DOHH2 (cell line): ENCODE results near the gene POLE3.

Experiments used
- H3F3A ChIP-seq: fragments of 200-600 bp; sonication (generic), shearing (Covaris generic); 2 replicates; pipeline ENCODE4 v1.6.0; 2016; ENCODE audit warnings: antibody characterized with exemption, mild to moderate bottlenecking; ENCODE audit not compliant: control insufficient read depth, insufficient read depth
- H3K27ac ChIP-seq: fragments of 200-600 bp; sonication (generic); 2 replicates; pipeline ENCODE4 v1.5.1; 2014; ENCODE audit warnings: low read depth, mild to moderate bottlenecking, low read length, moderate library complexity
- H3K27me3 ChIP-seq: fragments of 200-600 bp; sonication (generic); 2 replicates; pipeline ENCODE4 v1.6.1; 2014; ENCODE audit warnings: mild to moderate bottlenecking, low read length, mixed read lengths; ENCODE audit not compliant: control insufficient read depth
- H3K36me3 ChIP-seq: fragments of 200-600 bp; sonication (generic); 2 replicates; pipeline ENCODE4 v1.6.1; 2014; ENCODE audit warnings: mild to moderate bottlenecking, low read length, moderate library complexity, mixed read lengths; ENCODE audit not compliant: control insufficient read depth
- H3K4me1 ChIP-seq: fragments of 200-600 bp; sonication (generic); 2 replicates; pipeline ENCODE4 v1.6.1; 2014; ENCODE audit warnings: mild to moderate bottlenecking, low read length, mixed read lengths; ENCODE audit not compliant: control insufficient read depth
- H3K4me2 ChIP-seq: fragments of 200-600 bp; sonication (generic); 2 replicates; pipeline ENCODE4 v1.6.0; 2014; ENCODE audit warnings: mild to moderate bottlenecking, low read length, moderate library complexity
- H3K4me3 ChIP-seq: fragments of 200-600 bp; sonication (generic); 2 replicates; pipeline ENCODE4 v1.5.1; 2014; ENCODE audit warnings: mild to moderate bottlenecking, low read length, mixed read lengths
- H3K79me2 ChIP-seq: fragments of 200-600 bp; sonication (generic); 2 replicates; pipeline ENCODE4 v1.6.1; 2014; ENCODE audit warnings: mild to moderate bottlenecking, low read length, mixed read lengths; ENCODE audit not compliant: control insufficient read depth
- H3K9me2 ChIP-seq: fragments of 200-600 bp; sonication (generic); replicated peaks from 2 replicates; pipeline ENCODE4 v1.6.1; 2014; ENCODE audit warnings: mild to moderate bottlenecking, low read length, mixed read lengths; ENCODE audit not compliant: control insufficient read depth
- H3K9me3 ChIP-seq: fragments of 200-600 bp; sonication (generic); 2 replicates; pipeline ENCODE4 v1.6.1; 2014; ENCODE audit warnings: antibody characterized with exemption, low read length, mixed read lengths; ENCODE audit not compliant: control insufficient read depth, insufficient read depth
- H4K20me1 ChIP-seq: fragments of 200-600 bp; sonication (generic); 2 replicates; pipeline ENCODE4 v1.6.0; 2014; ENCODE audit warnings: low read depth, mild to moderate bottlenecking, antibody characterized with exemption, low read length, moderate library complexity; ENCODE audit not compliant: control insufficient read depth, insufficient read depth
- CTCF ChIP-seq: fragments of 200-600 bp; sonication (generic); IDR thresholded peaks from one replicate; pipeline ENCODE4 v1.5.1; 2014; ENCODE audit warnings: antibody characterized with exemption, mild to moderate bottlenecking, low read depth, low read length; ENCODE audit not compliant: poor library complexity, severe bottlenecking
- EZH2phosphoT487 ChIP-seq: fragments of 200-600 bp; sonication (generic); IDR thresholded peaks from 2 replicates; pipeline ENCODE4 v1.6.1; 2017; ENCODE audit warnings: borderline replicate concordance, mild to moderate bottlenecking, antibody characterized with exemption, low read length, moderate library complexity, mixed read lengths

POLE3 gene

GRCh38 chr9:113395000-113395861 is 15.2 kb downstream of the POLE3 start:
- peaks cover 3% of the 10 kb centered on the region; the same call in 1 of the 2 replicates for H3K79me2 ChIP-seq
- no peak overlapping the region for H3K4me2 ChIP-seq
- no peaks in the 10 kb centered on the region for H3F3A ChIP-seq
- H3K27me3 ChIP-seq, result no peaks in the 10 kb centered on the region
- no peaks in the 10 kb centered on the region for H3K9me3 ChIP-seq
- H4K20me1 ChIP-seq, result no peaks in the 10 kb centered on the region
- no peak overlapping the region for H3K4me3 ChIP-seq
- no peak overlapping the region for H3K27ac ChIP-seq
- H3K36me3 ChIP-seq, result no peaks in the 10 kb centered on the region
- no peaks in the 10 kb centered on the region for H3K9me2 ChIP-seq
- TF ChIP-seq CTCF (no peak), EZH2phosphoT487 (no peak)
- peaks cover 3% of the 10 kb centered on the region; the same call in 1 of the 2 replicates for H3K4me1 ChIP-seq

GRCh38 chr9:113393281-113393680 is 17.2 kb downstream of the POLE3 start:
- H3K27ac ChIP-seq, result no peak overlapping the region
- H4K20me1 ChIP-seq, result no peaks in the 10 kb centered on the region
- no peaks in the 10 kb centered on the region for H3K9me2 ChIP-seq
- no peak overlapping the region for H3K4me3 ChIP-seq
- H3K79me2 ChIP-seq, result no peaks in the 10 kb centered on the region
- no peaks in the 10 kb centered on the region for H3K4me1 ChIP-seq
- peaks cover 5% of the 10 kb centered on the region; the same call in 1 of the 2 replicates for H3K36me3 ChIP-seq
- H3K4me2 ChIP-seq, result no peak overlapping the region
- H3K9me3 ChIP-seq, result no peaks in the 10 kb centered on the region
- no peaks in the 10 kb centered on the region for H3K27me3 ChIP-seq
- no peaks in the 10 kb centered on the region for H3F3A ChIP-seq
- TF ChIP-seq EZH2phosphoT487 (no peak), CTCF (no peak)

GRCh38 chr9:113391917-113392316 is 18.6 kb downstream of the POLE3 start:
- H3K4me3 ChIP-seq, result no peak overlapping the region
- TF ChIP-seq CTCF (no peak), EZH2phosphoT487 (no peak)
- H3K27ac ChIP-seq, result no peak overlapping the region
- no peak overlapping the region for H3K4me2 ChIP-seq
- no peaks in the 10 kb centered on the region for H3K4me1 ChIP-seq
- no peaks in the 10 kb centered on the region for H4K20me1 ChIP-seq
- no peaks in the 10 kb centered on the region for H3K9me2 ChIP-seq
- H3K79me2 ChIP-seq, result no peaks in the 10 kb centered on the region
- H3F3A ChIP-seq, result no peaks in the 10 kb centered on the region
- peaks cover 5% of the 10 kb centered on the region; the same call in 1 of the 2 replicates for H3K36me3 ChIP-seq
- H3K9me3 ChIP-seq, result no peaks in the 10 kb centered on the region
- H3K27me3 ChIP-seq, result no peaks in the 10 kb centered on the region
